ENCODE results near the gene CPT1C. TPM values are rescaled to one million over a fixed set of nuclear protein-coding genes. Genes with fewer than 3 reads are reported as not detected.

The CPT1C gene
- total RNA-seq, 1 donor from 2014 or later: 51.7 TPM

DNA sequence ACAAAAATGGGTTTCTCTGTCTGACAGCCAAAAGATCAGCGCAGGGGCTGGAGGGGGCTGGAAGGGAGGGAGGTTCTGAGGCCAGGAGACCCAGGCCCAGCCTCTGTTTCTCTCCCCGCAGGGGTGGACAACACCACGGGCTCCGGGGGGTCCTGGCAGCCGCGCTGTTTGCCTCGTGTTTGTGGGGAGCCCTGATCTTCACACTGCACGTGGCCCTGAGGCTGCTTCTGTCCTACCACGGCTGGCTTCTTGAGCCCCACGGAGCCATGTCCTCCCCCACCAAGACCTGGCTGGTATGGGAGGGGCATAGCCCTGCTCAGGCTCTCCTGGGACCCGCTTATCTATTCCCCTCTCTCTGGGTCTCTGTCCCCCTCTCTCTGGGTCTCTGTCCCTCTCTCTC is 9.6 kb downstream of the CPT1C start:
- no peak for DNase-seq (ENCODE audit: low spot score)
- Mint-ChIP-seq H3K27ac (no peak overlapping the region), H3K27me3 (ENCODE audit: insufficient read depth, low read depth) (peaks cover 5% of the 10 kb centered on the region), H3K9me3 (no peaks in the 10 kb centered on the region), H3K4me1 (no peaks in the 10 kb centered on the region), H3K36me3 (peaks cover 15% of the 10 kb centered on the region), H3K4me3 (no peak overlapping the region)
- H3K4me3 ChIP-seq: no peak overlapping the region
- H3K4me2 ChIP-seq: no peak overlapping the region
- H3K4me1 ChIP-seq: no peaks in the 10 kb centered on the region
- no peaks in the 10 kb centered on the region for H3K79me2 ChIP-seq (ENCODE audit: low read depth)
- no peaks in the 10 kb centered on the region for H4K20me1 ChIP-seq (ENCODE audit: low read depth)
- no peaks in the 10 kb centered on the region for H3K36me3 ChIP-seq
- H3K27ac ChIP-seq: no peak overlapping the region
- H3K27me3 ChIP-seq: no peaks in the 10 kb centered on the region
- no peak overlapping the region for H2AFZ ChIP-seq (replicated peaks)
- H3F3A ChIP-seq (ENCODE audit: low read depth): peaks cover 13% of the 10 kb centered on the region
- no peak overlapping the region for H3K9ac ChIP-seq
- H3K9me3 ChIP-seq (ENCODE audit: low read depth): no peaks in the 10 kb centered on the region
- TF ChIP-seq, protein P1, sequence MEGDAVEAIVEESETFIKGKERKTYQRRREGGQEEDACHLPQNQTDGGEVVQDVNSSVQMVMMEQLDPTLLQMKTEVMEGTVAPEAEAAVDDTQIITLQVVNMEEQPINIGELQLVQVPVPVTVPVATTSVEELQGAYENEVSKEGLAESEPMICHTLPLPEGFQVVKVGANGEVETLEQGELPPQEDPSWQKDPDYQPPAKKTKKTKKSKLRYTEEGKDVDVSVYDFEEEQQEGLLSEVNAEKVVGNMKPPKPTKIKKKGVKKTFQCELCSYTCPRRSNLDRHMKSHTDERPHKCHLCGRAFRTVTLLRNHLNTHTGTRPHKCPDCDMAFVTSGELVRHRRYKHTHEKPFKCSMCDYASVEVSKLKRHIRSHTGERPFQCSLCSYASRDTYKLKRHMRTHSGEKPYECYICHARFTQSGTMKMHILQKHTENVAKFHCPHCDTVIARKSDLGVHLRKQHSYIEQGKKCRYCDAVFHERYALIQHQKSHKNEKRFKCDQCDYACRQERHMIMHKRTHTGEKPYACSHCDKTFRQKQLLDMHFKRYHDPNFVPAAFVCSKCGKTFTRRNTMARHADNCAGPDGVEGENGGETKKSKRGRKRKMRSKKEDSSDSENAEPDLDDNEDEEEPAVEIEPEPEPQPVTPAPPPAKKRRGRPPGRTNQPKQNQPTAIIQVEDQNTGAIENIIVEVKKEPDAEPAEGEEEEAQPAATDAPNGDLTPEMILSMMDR (IDR thresholded peaks at IDR 0.05): no peak
- TF ChIP-seq EZH2phosphoT487 (IDR thresholded peaks at IDR 0.05): no peak
- no peak for TF ChIP-seq EZH2 (IDR thresholded peaks at IDR 0.05)

DNA sequence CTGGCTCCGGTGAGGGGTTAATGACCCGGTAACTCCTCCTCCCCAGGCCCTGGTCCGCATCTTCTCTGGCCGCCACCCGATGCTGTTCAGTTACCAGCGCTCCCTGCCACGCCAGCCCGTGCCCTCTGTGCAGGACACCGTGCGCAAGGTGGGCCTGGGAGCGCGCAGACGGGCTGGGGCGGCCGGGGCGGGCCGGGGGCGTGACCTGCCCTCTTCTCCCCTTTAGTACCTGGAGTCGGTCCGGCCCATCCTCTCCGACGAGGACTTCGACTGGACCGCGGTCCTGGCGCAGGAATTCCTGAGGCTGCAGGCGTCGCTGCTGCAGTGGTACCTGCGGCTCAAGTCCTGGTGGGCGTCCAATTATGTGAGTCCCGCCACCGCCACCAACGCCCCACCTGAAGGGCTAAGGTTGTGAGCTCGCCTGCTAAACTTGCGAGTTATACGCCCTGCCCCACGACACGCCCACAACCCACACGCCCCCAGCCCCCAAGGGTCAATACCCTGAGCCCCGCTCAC is 10.4 kb downstream of the CPT1C start:
- H3K4me2 ChIP-seq: no peak overlapping the region
- no peaks in the 10 kb centered on the region for H4K20me1 ChIP-seq (ENCODE audit: low read depth)
- H3K27me3 Mint-ChIP-seq (ENCODE audit: insufficient read depth, low read depth): peaks cover 7% of the 10 kb centered on the region
- H3K4me1 Mint-ChIP-seq: no peaks in the 10 kb centered on the region
- no peak overlapping the region for H2AFZ ChIP-seq (replicated peaks)
- H3K27ac Mint-ChIP-seq: no peak overlapping the region
- no peak overlapping the region for H3K4me3 Mint-ChIP-seq
- H3K79me2 ChIP-seq (ENCODE audit: low read depth): no peaks in the 10 kb centered on the region
- peaks cover 18% of the 10 kb centered on the region for H3K36me3 Mint-ChIP-seq
- H3K4me1 ChIP-seq: no peaks in the 10 kb centered on the region
- no peaks in the 10 kb centered on the region for H3K36me3 ChIP-seq
- H3K4me3 ChIP-seq: no peak overlapping the region
- H3F3A ChIP-seq (ENCODE audit: low read depth): peaks cover 13% of the 10 kb centered on the region
- TF ChIP-seq EZH2 (IDR thresholded peaks at IDR 0.05) (no peak), EZH2phosphoT487 (IDR thresholded peaks at IDR 0.05) (no peak)
- TF ChIP-seq, protein P1 (IDR thresholded peaks at IDR 0.05): no peak
- no peaks in the 10 kb centered on the region for H3K9me3 ChIP-seq (ENCODE audit: low read depth)
- no peak overlapping the region for H3K9ac ChIP-seq
- DNase-seq (ENCODE audit: low spot score): no peak
- no peak overlapping the region for H3K27ac ChIP-seq
- no peaks in the 10 kb centered on the region for H3K9me3 Mint-ChIP-seq
- no peaks in the 10 kb centered on the region for H3K27me3 ChIP-seq

GRCh38 chr19:49704888-49705642 is 14.1 kb downstream of the CPT1C start:
- Histone ChIP-seq H4K20me1 (ENCODE audit: low read depth) (no peaks in the 10 kb centered on the region), H3K4me2 (no peak overlapping the region), H2AFZ (replicated peaks) (no peak overlapping the region), H3K27me3 (no peaks in the 10 kb centered on the region), H3K9ac (no peak overlapping the region), H3K79me2 (ENCODE audit: low read depth) (no peaks in the 10 kb centered on the region), H3K4me3 (no peak overlapping the region), H3K9me3 (ENCODE audit: low read depth) (no peaks in the 10 kb centered on the region), H3K36me3 (no peaks in the 10 kb centered on the region), H3K4me1 (no peaks in the 10 kb centered on the region), H3K27ac (no peak overlapping the region), H3F3A (ENCODE audit: low read depth) (peaks cover 9% of the 10 kb centered on the region)
- H3K36me3 Mint-ChIP-seq: peaks cover 21% of the 10 kb centered on the region
- peaks cover 7% of the 10 kb centered on the region for H3K27me3 Mint-ChIP-seq (ENCODE audit: insufficient read depth, low read depth)
- no peak overlapping the region for H3K27ac Mint-ChIP-seq
- no peak for TF ChIP-seq EZH2 (IDR thresholded peaks at IDR 0.05)
- TF ChIP-seq, protein P1 (IDR thresholded peaks at IDR 0.05): no peak
- TF ChIP-seq EZH2phosphoT487 (IDR thresholded peaks at IDR 0.05): no peak
- no peaks in the 10 kb centered on the region for H3K4me1 Mint-ChIP-seq
- H3K9me3 Mint-ChIP-seq: no peaks in the 10 kb centered on the region
- DNase-seq (ENCODE audit: low spot score): no peak
- no peak overlapping the region for H3K4me3 Mint-ChIP-seq
